Skeletal muscle satellite cell (primary cell): ENCODE data around the gene TK2. TPM values are rescaled to one million over a fixed set of nuclear protein-coding genes. Genes with fewer than 3 reads are reported as not detected.

Experiments
- H3K27me3 ChIP-seq: 2 replicates; pipeline ENCODE4 v1.7.0; 2013; ENCODE audit warnings: low read length; ENCODE audit not compliant: control insufficient read depth, insufficient read depth
- H3K36me3 ChIP-seq: 2 replicates; pipeline ENCODE4 v1.7.0; 2013; ENCODE audit warnings: mild to moderate bottlenecking, control low read depth, low read length; ENCODE audit not compliant: insufficient read depth
- H3K4me1 ChIP-seq: 2 replicates; pipeline ENCODE4 v1.7.0; 2013; ENCODE audit warnings: low read length; ENCODE audit not compliant: control insufficient read depth, insufficient read depth
- H3K4me2 ChIP-seq: 2 replicates; pipeline ENCODE4 v1.7.0; 2013; ENCODE audit warnings: mild to moderate bottlenecking, low read length
- H3K4me3 ChIP-seq: 2 replicates; pipeline ENCODE4 v1.7.0; 2013; ENCODE audit warnings: low read length
- H3K9ac ChIP-seq: 2 replicates; pipeline ENCODE4 v1.7.0; 2013; ENCODE audit warnings: mild to moderate bottlenecking, low read depth, low read length, moderate library complexity
- H3K9me3 ChIP-seq: replicated peaks from 2 replicates; pipeline ENCODE4 v1.7.0; 2013; ENCODE audit warnings: mild to moderate bottlenecking, control low read depth, low read length
- small RNA-seq: library from RNA; depleted of rRNA; stranded (forward); fragments of <200 nt; gene quantifications from one replicate; pipeline ENCODE3, GENCODE V24; 2012

Gene TK2

GRCh38 chr16:66462912-66463311 is 87.0 kb downstream of the TK2 start:
- Histone ChIP-seq H3K4me1 (peaks cover 1% of the 10 kb centered on the region), H3K36me3 (no peaks in the 10 kb centered on the region), H3K4me3 (no peak overlapping the region), H3K9ac (no peak overlapping the region), H3K4me2 (no peak overlapping the region), H3K9me3 (no peaks in the 10 kb centered on the region), H3K27me3 (peaks cover 73% of the 10 kb centered on the region)

GRCh38 chr16:66460703-66461102 is 89.2 kb downstream of the TK2 start:
- no peak overlapping the region for H3K9ac ChIP-seq
- H3K4me2 ChIP-seq, result no peak overlapping the region
- peaks cover 81% of the 10 kb centered on the region for H3K27me3 ChIP-seq
- peaks cover 2% of the 10 kb centered on the region for H3K4me1 ChIP-seq
- H3K36me3 ChIP-seq, result no peaks in the 10 kb centered on the region
- H3K4me3 ChIP-seq, result no peak overlapping the region
- H3K9me3 ChIP-seq, result no peaks in the 10 kb centered on the region

GRCh38 chr16:66459878-66460277 is 90.0 kb downstream of the TK2 start:
- H3K27me3 ChIP-seq, result peaks cover 74% of the 10 kb centered on the region

GRCh38 chr16:66458853-66459252 is 91.1 kb downstream of the TK2 start:
- Histone ChIP-seq H3K4me3 (no peak overlapping the region), H3K9me3 (no peaks in the 10 kb centered on the region), H3K27me3 (peaks cover 65% of the 10 kb centered on the region), H3K36me3 (no peaks in the 10 kb centered on the region), H3K4me2 (no peak overlapping the region), H3K9ac (no peak overlapping the region), H3K4me1 (peaks cover 2% of the 10 kb centered on the region)

More at GRCh38 chr16:66459878-66460277, 90.0 kb downstream of the TK2 start:
- H3K36me3 ChIP-seq, result no peaks in the 10 kb centered on the region
- no peak overlapping the region for H3K4me2 ChIP-seq
- no peak overlapping the region for H3K9ac ChIP-seq
- no peaks in the 10 kb centered on the region for H3K9me3 ChIP-seq
- no peak overlapping the region for H3K4me3 ChIP-seq
- H3K4me1 ChIP-seq, result peaks cover 2% of the 10 kb centered on the region

GRCh38 chr16:66458292-66458691 is 91.6 kb downstream of the TK2 start:
- Histone ChIP-seq H3K4me2 (no peak overlapping the region), H3K36me3 (no peaks in the 10 kb centered on the region), H3K4me3 (no peak overlapping the region), H3K4me1 (peaks cover 2% of the 10 kb centered on the region), H3K9me3 (no peaks in the 10 kb centered on the region), H3K27me3 (peaks cover 60% of the 10 kb centered on the region), H3K9ac (no peak overlapping the region)

Small RNA genes lying within 50 kb of the gene (small RNA-seq; reads per million reads assigned to genes)
- not detected for gene CKLF-CMTM1
